Lower leg skin (tissue), 4 donors: ENCODE results near the gene KDM5A. TPM values are rescaled to one million over a fixed set of nuclear protein-coding genes. Genes with fewer than 3 reads are reported as not detected.
"Not testable (repeated sequence)": the region's sequence is repeated elsewhere in the genome, so short reads cannot be mapped to it uniquely, and the experiment has no call there.

Experiments used
- DNase-seq, 2 donors: peaks; one replicate each; pipeline ENCODE4 v3.0.0-alpha.2; 2019; ENCODE audit warnings: low spot score in 2 of 2
- H3K4me3 ChIP-seq: fragments of 200-600 bp; sonication (generic); 2 replicates; pipeline ENCODE4 v1.5.1; 2017; ENCODE audit warnings: mild to moderate bottlenecking, low read depth; ENCODE audit not compliant: poor library complexity, severe bottlenecking
- POLR2A ChIP-seq, 2 donors: fragments of 450-650 bp; IDR thresholded peaks; one replicate each; pipeline ENCODE4 v1.6.1; 2016 to 2017; ENCODE audit warnings: antibody characterized with exemption in 2 of 2, mild to moderate bottlenecking in 1 of 2, moderate library complexity in 1 of 2
- WGBS, 2 donors: methylation state at CpG; one replicate each; pipeline ENCODE4 v1.1.5; 2018; 5-methylcytosine and 5-hydroxymethylcytosine counted together
- intact Hi-C: fragments of 100-400 bp; cut with DNase I; formaldehyde crosslinking; loops from one replicate; pipeline ENCODE4 v1.15.0; 2023; ENCODE audit warnings: low total_unique reads
- total RNA-seq, 4 donors: library from RNA; depleted of rRNA; stranded (reverse); fragments of >200 nt; gene quantifications; one replicate each; pipeline ENCODE4 v1.1.0, GENCODE V29; 2016
- TF ChIP-seq, protein P1 (sequence below), 3 donors: fragments of 450-650 bp; IDR thresholded peaks; one replicate each; pipeline ENCODE4 v1.5.1; 2016; ENCODE audit warnings: antibody characterized with exemption in 3 of 3, mild to moderate bottlenecking in 3 of 3, moderate library complexity in 2 of 3

KDM5A gene
- total RNA-seq, 4 donors from 2014 or later, result 43.5 to 85.0 (median 67.0) TPM

DNA sequence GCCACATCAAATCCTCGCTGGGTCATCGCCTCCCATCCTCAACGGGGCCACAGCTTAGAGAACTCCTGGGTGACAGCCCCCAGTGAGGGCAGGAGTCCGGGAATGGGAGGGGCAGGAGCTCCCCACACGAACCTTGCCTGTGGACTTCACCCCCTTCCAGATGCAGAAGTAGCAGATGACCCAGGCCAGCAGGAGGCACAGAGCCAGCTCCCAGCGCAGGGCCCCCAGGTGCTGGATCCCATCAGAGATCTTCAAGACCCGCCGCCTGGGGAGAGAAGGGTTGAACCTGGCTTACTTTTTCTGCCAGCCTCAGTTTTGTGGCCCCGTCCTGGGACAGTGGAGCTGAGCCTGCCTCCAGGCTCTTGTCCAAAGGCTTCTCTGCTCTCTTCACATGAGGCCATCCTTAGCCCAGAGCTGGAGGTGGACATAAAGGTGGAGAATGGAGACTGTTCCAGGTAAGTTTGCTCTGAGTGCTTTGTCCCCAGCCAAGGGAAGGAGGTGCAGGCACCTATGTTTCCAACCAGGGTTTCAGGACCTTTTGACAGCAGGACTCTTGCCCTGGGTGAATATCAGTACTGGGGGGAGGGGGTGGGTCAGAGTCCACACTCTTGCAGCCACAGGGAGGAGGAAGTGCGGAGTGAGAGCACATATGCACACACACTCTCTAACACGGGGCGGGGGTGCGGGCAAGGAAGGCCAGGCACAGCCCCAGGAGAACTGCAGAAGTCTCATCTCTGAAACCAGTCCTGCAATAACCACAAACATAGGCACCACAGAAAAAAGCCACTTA, 151.9 kb downstream of the KDM5A start:
- WGBS, 2 donors, result 86 to 87% methylated on average over 11 to 12 of the region's 13 CpGs
- no peak overlapping the region for H3K4me3 ChIP-seq
- DNase-seq, result peak in 1 of 2 donors; percentile 75
- intact Hi-C loops, result no loop called here
- TF ChIP-seq POLR2A (IDR thresholded peaks at IDR 0.05), result no peak
- TF ChIP-seq, protein P1, sequence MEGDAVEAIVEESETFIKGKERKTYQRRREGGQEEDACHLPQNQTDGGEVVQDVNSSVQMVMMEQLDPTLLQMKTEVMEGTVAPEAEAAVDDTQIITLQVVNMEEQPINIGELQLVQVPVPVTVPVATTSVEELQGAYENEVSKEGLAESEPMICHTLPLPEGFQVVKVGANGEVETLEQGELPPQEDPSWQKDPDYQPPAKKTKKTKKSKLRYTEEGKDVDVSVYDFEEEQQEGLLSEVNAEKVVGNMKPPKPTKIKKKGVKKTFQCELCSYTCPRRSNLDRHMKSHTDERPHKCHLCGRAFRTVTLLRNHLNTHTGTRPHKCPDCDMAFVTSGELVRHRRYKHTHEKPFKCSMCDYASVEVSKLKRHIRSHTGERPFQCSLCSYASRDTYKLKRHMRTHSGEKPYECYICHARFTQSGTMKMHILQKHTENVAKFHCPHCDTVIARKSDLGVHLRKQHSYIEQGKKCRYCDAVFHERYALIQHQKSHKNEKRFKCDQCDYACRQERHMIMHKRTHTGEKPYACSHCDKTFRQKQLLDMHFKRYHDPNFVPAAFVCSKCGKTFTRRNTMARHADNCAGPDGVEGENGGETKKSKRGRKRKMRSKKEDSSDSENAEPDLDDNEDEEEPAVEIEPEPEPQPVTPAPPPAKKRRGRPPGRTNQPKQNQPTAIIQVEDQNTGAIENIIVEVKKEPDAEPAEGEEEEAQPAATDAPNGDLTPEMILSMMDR (IDR thresholded peaks at IDR 0.05), result no peak

- no peak overlapping the region for H3K4me3 ChIP-seq
- TF ChIP-seq, protein P1 (IDR thresholded peaks at IDR 0.05), result no peak
- no peak for TF ChIP-seq POLR2A (IDR thresholded peaks at IDR 0.05)
- intact Hi-C loops, result no loop called here
- WGBS, 2 donors, result 87 to 90% methylated on average over 3 of the region's 3 CpGs
- peak in 1 of 2 donors; percentile 25 for DNase-seq
Observed at GRCh38 chr12:236445-236844, 152.7 kb downstream of the KDM5A start.

GRCh38 chr12:235967-236366, 153.2 kb downstream of the KDM5A start:
- H3K4me3 ChIP-seq, DNase-seq, intact Hi-C loops: not testable (repeated sequence)
- 85 to 88% methylated on average over 4 of the region's 4 CpGs for WGBS, 2 donors

- intact Hi-C loops, result no loop called here
- peak in 1 of 2 donors; percentile 75 for DNase-seq
- no peak overlapping the region for H3K4me3 ChIP-seq
- WGBS, 2 donors, result 92 to 94% methylated on average over 10 of the region's 10 CpGs
- TF ChIP-seq, protein P1 (IDR thresholded peaks at IDR 0.05), result no peak
- no peak for TF ChIP-seq POLR2A (IDR thresholded peaks at IDR 0.05)
Observed at GRCh38 chr12:234891-235415, 154.2 kb downstream of the KDM5A start.

GRCh38 chr12:234019-234418, 155.1 kb downstream of the KDM5A start:
- no peak for DNase-seq
- TF ChIP-seq POLR2A (IDR thresholded peaks at IDR 0.05), result no peak
- TF ChIP-seq, protein P1 (IDR thresholded peaks at IDR 0.05), result no peak
- whole genome bisulfite sequencing, 2 donors, result 78 to 82% methylated on average over 7 of the region's 7 CpGs

DNA sequence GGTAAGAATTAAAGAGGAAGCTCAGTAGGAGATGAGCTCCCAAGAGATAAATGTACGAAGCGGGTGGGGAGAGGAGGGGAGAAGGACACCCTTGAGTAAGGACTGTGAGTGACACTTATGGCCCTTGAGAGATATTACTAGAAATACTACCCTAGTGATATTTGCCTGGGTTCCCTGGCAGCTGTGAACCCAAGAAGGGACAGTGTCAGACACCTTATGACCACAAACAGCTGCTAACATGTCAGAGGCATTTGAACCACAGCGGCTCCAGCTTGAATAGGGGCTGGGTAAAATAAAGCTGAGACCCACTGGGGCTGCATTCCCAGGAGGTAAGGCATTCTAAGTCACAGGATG, 155.5 kb downstream of the KDM5A start:
- intact Hi-C loops, result no loop called here

More at GRCh38 chr12:234019-234418, 155.1 kb downstream of the KDM5A start:
- intact Hi-C loops, result no loop called here
- H3K4me3 ChIP-seq, result no peak overlapping the region

More for the DNA sequence above, 155.5 kb downstream of the KDM5A start:
- DNase-seq, result peak in 1 of 2 donors; percentile 52
- no peak overlapping the region for H3K4me3 ChIP-seq
- TF ChIP-seq, protein P1 (IDR thresholded peaks at IDR 0.05), result no peak
- no peak for TF ChIP-seq POLR2A (IDR thresholded peaks at IDR 0.05)
- 78 to 82% methylated on average over 3 of the region's 3 CpGs for WGBS, 2 donors
